OCI-LY1 (cell line): ENCODE results near the gene EPAS1.

ENCODE experiments used
- EZH2 ChIP-seq: fragments of 200-600 bp; sonication (generic), shearing (Covaris generic); IDR thresholded peaks from 2 replicates; pipeline ENCODE4 v1.8.0; 2017; ENCODE audit warnings: borderline replicate concordance, mixed run types, mild to moderate bottlenecking, antibody characterized with exemption, low read length, moderate library complexity, mixed read lengths
- TF ChIP-seq, protein P1 (sequence below): fragments of 200-600 bp; sonication (generic), shearing (Covaris generic); IDR thresholded peaks from 2 replicates; pipeline ENCODE4 v1.5.1; 2017; ENCODE audit warnings: mild to moderate bottlenecking, antibody characterized with exemption, low read length, moderate library complexity, mixed read lengths

DNA sequence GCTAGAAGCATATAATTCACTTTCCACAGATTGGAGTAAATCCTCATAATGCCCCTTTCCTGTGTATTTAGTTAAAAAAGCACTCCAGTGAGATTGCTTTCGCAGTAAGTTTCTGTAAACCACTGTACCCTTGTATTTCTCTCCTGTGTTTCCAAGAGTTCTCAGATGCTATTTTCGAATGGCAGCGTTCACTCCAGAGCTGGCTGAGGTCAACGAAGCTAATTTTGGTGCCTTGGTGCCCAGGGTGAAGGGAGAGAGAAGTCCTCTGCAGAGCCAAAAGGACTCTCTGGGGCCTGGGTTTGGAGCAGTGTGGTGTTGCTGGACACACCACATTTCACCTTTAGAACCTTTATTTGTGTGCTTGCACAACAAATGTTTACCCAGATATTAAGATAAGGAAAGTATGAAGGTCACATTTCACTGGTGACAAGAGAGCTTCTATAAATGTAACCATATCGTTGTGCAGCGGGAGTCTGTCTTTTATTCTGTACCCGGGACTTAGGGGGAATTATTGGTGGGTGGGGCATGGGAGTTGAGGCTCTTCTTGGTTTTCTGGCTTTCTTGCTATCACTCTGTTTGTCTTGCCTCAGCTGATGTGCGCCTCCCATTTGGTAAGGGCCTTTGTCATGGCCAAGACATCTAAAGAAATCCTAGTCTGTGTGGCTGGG lies 9.9 kb downstream of the EPAS1 start:
- TF ChIP-seq, protein P1, sequence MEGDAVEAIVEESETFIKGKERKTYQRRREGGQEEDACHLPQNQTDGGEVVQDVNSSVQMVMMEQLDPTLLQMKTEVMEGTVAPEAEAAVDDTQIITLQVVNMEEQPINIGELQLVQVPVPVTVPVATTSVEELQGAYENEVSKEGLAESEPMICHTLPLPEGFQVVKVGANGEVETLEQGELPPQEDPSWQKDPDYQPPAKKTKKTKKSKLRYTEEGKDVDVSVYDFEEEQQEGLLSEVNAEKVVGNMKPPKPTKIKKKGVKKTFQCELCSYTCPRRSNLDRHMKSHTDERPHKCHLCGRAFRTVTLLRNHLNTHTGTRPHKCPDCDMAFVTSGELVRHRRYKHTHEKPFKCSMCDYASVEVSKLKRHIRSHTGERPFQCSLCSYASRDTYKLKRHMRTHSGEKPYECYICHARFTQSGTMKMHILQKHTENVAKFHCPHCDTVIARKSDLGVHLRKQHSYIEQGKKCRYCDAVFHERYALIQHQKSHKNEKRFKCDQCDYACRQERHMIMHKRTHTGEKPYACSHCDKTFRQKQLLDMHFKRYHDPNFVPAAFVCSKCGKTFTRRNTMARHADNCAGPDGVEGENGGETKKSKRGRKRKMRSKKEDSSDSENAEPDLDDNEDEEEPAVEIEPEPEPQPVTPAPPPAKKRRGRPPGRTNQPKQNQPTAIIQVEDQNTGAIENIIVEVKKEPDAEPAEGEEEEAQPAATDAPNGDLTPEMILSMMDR, result no peak
- no peak for TF ChIP-seq EZH2
